Measurements from ENCODE around the gene KRTAP5-10. TPM values are rescaled to one million over a fixed set of nuclear protein-coding genes. Genes with fewer than 3 reads are reported as not detected.

The KRTAP5-10 gene
- total and polyA plus RNA-seq, 2 of the 8 experiments (the other 6 are each of a cell fraction or from before 2014, with no cell fraction given): 0.12 TPM; not detected in 1

GRCh38 chr11:71555508-71555907 is 9.9 kb upstream of the KRTAP5-10 start:
- Histone ChIP-seq H3K23me2 (ENCODE audit: low read depth, low read length) (peaks cover 2% of the 10 kb centered on the region; the same call in 1 of the 2 replicates), H3K4ac (replicated peaks; ENCODE audit: insufficient read length, low read depth, low read length) (no peak overlapping the region), H3K56ac (replicated peaks; ENCODE audit: insufficient read length, low read depth, low read length) (no peak overlapping the region), H3K23ac (ENCODE audit: insufficient read length) (no peak overlapping the region), H2BK15ac (ENCODE audit: low read length) (no peak overlapping the region), H2AK5ac (ENCODE audit: low read depth, low read length) (no peak overlapping the region), H2BK5ac (ENCODE audit: low read depth, low read length) (no peak overlapping the region), H3K14ac (ENCODE audit: insufficient read length) (no peak overlapping the region), H3K79me1 (ENCODE audit: low read depth, low read length) (no peaks in the 10 kb centered on the region), H3K79me2 (ENCODE audit: control insufficient read depth in 1 of 2, insufficient read depth in 2 of 2, low read length in 2 of 2) (no peaks in the 10 kb centered on the region), H2BK20ac (ENCODE audit: low read length) (no peak overlapping the region), H2AFZ (ENCODE audit: low read length) (no peak overlapping the region), H4K20me1 (replicated peaks in 1 of 2; ENCODE audit: control insufficient read depth in 1 of 2, insufficient read depth in 2 of 2, low read length in 2 of 2) (no peaks in the 10 kb centered on the region), H4K8ac (ENCODE audit: extremely low read depth, insufficient read depth, low read length) (peak overlapping the region; percentile 25; the same call in 1 of the 2 replicates), H4K91ac (replicated peaks; ENCODE audit: insufficient read length, low read length) (no peak overlapping the region), H3K9me3 (ENCODE audit: insufficient read depth in 2 of 2, low read depth in 1 of 2, low read length in 1 of 2) (peaks cover 6 to 8% of the 10 kb centered on the region in 2 experiments; a peak in 2 of 4 replicates), H4K5ac (ENCODE audit: insufficient read length, low read depth, low read length) (no peak overlapping the region), H2BK120ac (replicated peaks; ENCODE audit: low read depth, low read length) (no peak overlapping the region), H3K27ac (ENCODE audit: low read depth, low read length) (no peak overlapping the region), H3K4me1 (replicated peaks in 1 of 4; ENCODE audit: control insufficient read depth in 3 of 4, insufficient read depth in 4 of 4, low read length in 3 of 4) (0 out of 7 replicates have a peak, but pooled peaks cover 0 to 2% (median 0%) of the 10 kb centered on the region in 4 experiments), H3K4me3 (ENCODE audit: extremely low read depth in 1 of 4, insufficient read depth in 2 of 4, low read depth in 3 of 4, low read length in 4 of 4) (no peak overlapping the region), H3K9ac (replicated peaks in 1 of 4; ENCODE audit: extremely low read depth in 1 of 4, low read depth in 3 of 4, low read length in 3 of 4) (no peak overlapping the region), H3K27me3 (replicated peaks in 1 of 4; ENCODE audit: control insufficient read depth in 3 of 4, extremely low read depth in 1 of 4, insufficient read depth in 3 of 4, low read length in 3 of 4) (no peaks in the 10 kb centered on the region), H3K36me3 (ENCODE audit: control insufficient read depth in 2 of 4, insufficient read depth in 4 of 4, low read length in 3 of 4) (no peaks in the 10 kb centered on the region), H3K4me2 (ENCODE audit: insufficient read depth in 1 of 2, low read depth in 2 of 2, low read length in 2 of 2) (no peak overlapping the region), H3K18ac (ENCODE audit: extremely low read depth, low read length) (no peak overlapping the region), H2BK12ac (ENCODE audit: low read depth, low read length) (no peak overlapping the region)
- no peak for TF ChIP-seq HDAC6 (IDR thresholded peaks at IDR 0.05; ENCODE audit: low read depth, low read length)
- TF ChIP-seq CTCF (IDR thresholded peaks at IDR 0.05; ENCODE audit: control extremely low read depth in 1 of 3, insufficient read depth in 1 of 3, low read depth in 1 of 3, low read length in 3 of 3): no peak
- no peak for TF ChIP-seq SIN3A (conservative IDR thresholded peaks at IDR 0.05 in 1 of 2, IDR thresholded peaks at IDR 0.05 in 1 of 2; ENCODE audit: low read depth in 1 of 2, low read length in 2 of 2)
- FAIRE-seq (no peak), DNase-seq (ENCODE audit: low read depth in 1 of 2, low spot score in 2 of 2) (no peak)
- WGBS, 2 experiments (ENCODE audit: extremely low coverage in 1 of 2, insufficient coverage in 1 of 2, insufficient read length in 1 of 2, insufficient replicate concordance in 2 of 2, low coverage in 1 of 2, low lambda C conversion rate in 2 of 2, missing lambda C conversion rate in 1 of 2): 95% methylated on average over 10 of the region's 11 CpGs; no CpG with 5 or more reads in 1 of the 2 experiments
- POLR2A ChIA-PET (ENCODE audit: partially characterized antibody): no interaction called here
- CTCF ChIA-PET (ENCODE audit: partially characterized antibody): no interaction called here
